ENCODE data around the gene ORM1. TPM values are rescaled to one million over a fixed set of nuclear protein-coding genes. Genes with fewer than 3 reads are reported as not detected.

The ORM1 gene
- total RNA-seq, 1 experiment from 2014 or later: not detected

DNA sequence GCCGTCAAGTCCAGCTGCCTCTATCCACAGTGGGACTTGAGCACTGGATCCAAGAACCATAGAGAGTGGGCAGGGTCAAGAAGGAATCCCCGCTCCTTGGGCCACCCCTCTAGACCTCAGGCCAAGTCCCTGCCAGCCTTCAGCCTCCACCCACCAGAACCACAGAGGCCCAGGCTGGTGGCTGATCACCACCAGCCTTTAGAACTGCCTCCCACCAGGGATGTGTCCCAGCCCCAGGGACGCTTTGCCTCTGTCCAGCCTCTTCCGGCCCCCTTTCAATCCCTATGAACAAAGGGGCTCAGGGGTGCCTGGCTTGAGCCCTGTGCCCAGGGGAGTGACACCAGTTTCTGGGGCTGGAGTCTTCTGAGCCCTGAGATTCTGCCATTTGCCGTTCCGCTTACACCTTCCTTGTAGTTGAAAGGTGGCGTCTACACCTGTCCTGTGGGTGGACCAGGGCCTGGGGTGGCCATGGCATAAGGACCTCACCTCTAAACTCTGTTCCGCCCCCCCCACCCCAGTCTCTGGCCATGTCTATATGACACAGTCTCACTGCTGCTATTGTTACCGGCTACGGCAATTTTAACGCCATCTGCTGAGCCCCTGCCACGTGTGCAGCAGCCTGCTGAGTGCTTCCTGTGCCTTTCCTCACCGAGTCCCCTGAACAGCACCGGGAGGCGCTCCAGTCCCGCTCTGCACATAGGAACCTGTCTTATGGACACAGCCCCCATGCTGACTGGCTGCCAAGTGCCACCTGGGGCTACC is 35.7 kb upstream of the ORM1 start:
- DNase-seq (ENCODE audit: low read depth): no peak

- DNase-seq (ENCODE audit: low read depth): no peak
Measured at GRCh38 chr9:114287763-114288192, 35.1 kb upstream of the ORM1 start.

DNA sequence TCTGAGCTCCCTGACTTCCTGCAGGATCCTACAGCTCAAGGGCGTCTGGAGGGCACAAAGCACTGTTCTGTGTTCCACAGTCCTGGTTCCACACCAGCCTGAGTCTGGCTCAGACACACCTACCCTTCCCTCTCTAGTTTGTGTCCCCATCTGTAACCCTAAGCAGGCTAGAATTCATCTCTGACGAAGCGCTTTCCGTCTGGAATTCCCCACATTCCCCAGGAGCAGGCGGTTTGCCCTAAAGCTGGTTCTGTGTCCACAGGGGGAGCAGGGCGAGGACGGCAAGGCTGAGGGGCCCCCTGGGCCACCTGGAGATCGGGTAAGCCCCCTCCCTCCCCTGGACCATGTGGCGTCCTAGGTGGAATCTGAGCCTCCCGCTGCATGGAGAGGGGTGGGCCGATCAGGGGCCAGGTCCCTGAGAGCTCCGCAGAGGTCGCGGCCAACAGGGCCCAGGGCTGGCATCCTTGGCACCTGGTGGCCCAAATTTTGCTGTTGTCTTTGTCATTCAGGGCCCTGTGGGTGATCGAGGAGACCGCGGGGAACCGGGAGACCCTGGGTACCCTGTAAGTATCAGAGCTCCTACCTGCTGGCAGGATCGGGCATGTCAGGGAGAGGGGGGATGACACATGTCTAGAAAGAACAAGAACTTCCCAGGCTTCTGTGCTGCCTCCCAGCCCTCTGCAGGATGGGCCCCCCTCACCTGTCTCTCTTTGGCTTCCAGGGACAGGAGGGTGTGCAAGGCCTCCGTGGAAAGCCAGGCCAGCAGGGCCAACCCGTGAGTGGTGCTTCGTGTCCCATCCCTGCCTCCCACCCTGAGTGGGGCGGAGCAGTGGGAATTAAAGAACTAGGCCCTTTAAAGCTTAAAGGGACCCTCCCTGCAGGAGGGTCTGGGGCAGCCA is 34.5 kb upstream of the ORM1 start:
- no peak for DNase-seq (ENCODE audit: low read depth)

- DNase-seq (ENCODE audit: low read depth): no peak
Measured at GRCh38 chr9:114289106-114289505, 33.8 kb upstream of the ORM1 start.

DNA sequence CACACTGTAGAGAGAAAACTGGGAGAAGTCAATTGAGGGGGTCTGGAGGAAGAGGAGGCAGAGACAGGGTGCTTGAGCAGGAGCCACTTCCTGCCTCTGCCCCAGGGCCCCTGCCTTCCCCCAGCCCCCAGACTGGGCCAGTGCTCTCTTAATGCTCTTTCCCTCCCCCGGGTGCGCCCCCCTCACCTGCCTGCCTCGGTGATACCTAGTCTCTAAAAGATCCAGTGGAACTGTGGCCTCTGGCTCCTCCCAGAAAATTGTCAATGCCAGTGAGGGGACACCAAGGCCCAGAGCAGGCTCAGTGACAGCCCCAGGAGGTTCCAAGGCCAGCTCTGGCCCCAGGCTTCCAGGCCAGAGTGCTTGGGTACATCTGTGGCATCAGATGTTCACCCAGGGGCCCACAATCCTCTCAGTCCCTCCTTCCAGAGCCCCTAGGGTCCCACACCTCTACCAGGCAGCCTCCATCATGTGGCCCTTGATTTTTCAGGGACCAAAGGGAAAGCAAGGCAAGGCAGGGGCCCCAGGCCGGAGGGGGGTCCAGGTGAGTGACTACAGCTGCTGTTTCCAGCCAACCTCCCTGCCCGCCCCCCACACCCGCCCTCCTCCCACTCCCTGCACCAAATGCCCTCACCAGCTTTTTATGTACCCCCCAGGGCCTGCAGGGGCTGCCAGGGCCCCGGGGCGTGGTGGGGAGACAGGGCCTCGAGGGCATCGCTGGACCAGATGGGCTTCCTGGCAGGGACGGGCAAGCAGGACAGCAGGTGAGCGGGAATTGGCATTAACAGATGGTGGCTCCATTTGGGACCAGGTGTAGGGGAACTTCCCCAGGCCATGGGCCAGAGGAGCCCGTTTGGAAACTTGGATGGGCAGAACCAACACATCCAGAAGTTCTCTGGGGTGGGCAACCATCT is 33.1 kb upstream of the ORM1 start:
- DNase-seq (ENCODE audit: low read depth): no peak

- DNase-seq (ENCODE audit: low read depth): no peak
Measured at GRCh38 chr9:114290561-114290986, 32.3 kb upstream of the ORM1 start.

DNA sequence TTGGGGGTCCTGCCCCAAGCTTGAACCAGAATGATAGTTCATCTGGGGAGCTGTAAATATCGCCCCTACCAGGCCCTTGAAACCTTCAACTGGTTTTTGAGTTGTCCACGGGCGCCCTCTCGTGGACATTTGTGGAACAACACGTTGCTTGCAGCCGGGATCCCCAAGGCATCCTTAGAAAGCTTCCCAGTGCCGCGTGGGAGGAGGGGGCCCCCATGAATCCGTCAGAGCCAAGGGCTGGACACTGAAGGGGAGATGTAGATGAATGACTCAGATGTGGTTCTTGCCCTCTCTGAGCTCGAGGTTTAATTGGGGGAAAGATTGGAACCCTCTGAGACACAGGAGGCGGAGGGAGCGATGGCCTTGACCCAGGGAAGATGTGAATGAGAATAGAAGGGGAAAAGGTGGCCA is 31.8 kb upstream of the ORM1 start:
- DNase-seq (ENCODE audit: low read depth): peak; percentile 71

GRCh38 chr9:114291886-114292590 is 30.9 kb upstream of the ORM1 start:
- no peak for DNase-seq (ENCODE audit: low read depth)

- DNase-seq (ENCODE audit: low read depth): no peak
Measured at GRCh38 chr9:114294664-114295063, 28.2 kb upstream of the ORM1 start.

GRCh38 chr9:114296338-114296737 is 26.6 kb upstream of the ORM1 start:
- no peak for DNase-seq (ENCODE audit: low read depth)

GRCh38 chr9:114299286-114300152 is 23.4 kb upstream of the ORM1 start:
- no peak for DNase-seq (ENCODE audit: low read depth)

- no peak for DNase-seq (ENCODE audit: low read depth)
Measured at GRCh38 chr9:114300153-114300845, 22.6 kb upstream of the ORM1 start.

DNA sequence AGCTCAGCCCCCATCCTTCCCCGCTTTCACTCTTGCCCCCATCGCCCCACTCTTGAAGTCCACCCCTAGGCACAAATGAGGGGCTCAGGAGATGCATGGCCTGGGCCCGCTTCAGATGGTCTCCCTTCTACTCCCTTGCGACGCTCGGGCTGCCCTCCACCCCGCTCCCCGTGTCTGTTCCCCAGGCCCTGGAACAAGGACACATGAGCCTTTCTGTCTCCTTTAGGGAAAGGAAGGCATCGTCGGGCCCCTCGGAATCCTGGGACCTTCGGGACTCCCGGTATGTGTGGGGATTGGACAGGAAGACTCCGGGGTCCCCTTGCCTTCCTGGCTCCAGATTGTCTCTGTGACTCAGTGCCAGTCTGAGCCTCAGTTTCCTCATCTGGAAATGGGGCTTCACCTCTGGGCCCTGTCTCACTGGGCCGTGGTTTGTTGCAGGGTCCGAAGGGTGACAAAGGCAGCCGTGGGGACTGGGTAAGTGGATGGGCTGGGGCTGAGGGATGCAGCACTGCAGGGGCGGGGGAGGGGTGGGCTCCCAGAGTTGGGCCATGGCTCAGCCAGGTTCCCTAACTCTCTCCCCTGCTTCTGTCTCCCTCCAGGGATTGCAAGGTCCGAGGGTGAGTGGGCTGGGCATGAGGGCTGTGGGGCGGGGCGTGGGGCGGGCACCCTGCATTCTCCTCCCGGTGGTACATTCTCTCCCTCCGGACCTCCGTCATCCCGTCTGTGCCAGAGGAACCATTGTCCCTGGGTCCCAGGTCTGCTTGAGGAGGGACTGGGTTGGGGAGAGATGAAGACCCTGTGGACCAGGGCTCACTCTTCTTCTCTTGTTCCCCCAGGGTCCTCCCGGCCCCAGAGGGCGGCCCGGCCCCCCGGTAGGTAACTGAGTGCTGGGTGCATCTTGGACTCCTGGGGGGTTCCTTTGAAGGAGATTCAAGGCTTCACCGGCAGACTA is 21.8 kb upstream of the ORM1 start:
- DNase-seq (ENCODE audit: low read depth): no peak

- no peak for DNase-seq (ENCODE audit: low read depth)
Measured at GRCh38 chr9:114301798-114302565, 20.9 kb upstream of the ORM1 start.

DNA sequence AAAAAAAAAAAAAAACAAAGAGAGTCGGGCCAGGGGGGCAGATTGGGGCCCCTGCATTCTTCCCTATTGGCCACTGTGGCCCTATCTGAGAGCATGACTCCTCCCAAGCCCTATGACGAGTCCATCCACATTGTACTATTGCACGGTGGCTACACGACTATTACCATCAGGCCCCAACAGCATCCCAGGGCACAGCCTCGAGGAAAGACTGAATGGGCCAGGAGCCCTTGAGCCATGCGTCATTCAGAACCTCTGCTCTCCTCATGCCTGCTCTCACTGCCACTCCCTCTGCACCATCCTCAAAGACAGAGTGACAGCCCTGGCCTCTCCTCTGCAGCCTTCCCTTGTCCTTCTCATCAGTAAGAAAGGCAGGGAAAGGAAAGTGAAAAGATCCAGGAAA is 20.2 kb upstream of the ORM1 start:
- no peak for DNase-seq (ENCODE audit: low read depth)

- no peak for DNase-seq (ENCODE audit: low read depth)
Measured at GRCh38 chr9:114303571-114303970, 19.3 kb upstream of the ORM1 start.

DNA sequence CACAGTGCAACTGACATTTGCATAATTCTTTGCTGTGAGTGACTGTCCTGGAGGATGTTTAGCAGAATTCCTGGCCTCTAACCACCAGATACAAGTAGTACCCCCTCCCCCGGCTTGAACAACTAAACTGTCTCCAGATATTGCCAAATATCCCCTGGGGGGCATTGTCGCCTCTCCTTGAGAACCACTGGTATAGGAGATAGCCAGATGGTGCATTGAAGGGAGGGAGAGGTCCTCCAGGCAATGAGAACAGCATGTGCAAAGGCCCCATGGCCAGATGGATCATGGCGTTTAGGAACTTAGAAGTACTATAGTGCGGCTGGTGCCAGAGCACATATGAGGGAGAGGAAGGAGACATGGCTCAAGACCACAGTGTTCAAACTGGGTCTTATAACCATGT is 18.9 kb upstream of the ORM1 start:
- DNase-seq (ENCODE audit: low read depth): no peak

All from HT1080 (cell line).